Subcutaneous abdominal adipose tissue (tissue), 5 donors: ENCODE results near the gene CASP6.

Experiments used
- H3K27ac ChIP-seq: one replicate; pipeline ENCODE4 v1.7.0; 2013; ENCODE audit warnings: low read depth, mild to moderate bottlenecking, inconsistent platforms, low read length, moderate library complexity
- H3K27me3 ChIP-seq, 5 donors: one replicate each; pipeline ENCODE4 v1.7.0; 2013; ENCODE audit warnings: low read length in 5 of 5, inconsistent platforms in 1 of 5; ENCODE audit not compliant: control insufficient read depth in 5 of 5, insufficient read depth in 4 of 5
- H3K36me3 ChIP-seq, 5 donors: one replicate each; pipeline ENCODE4 v1.7.0; 2013; ENCODE audit warnings: low read length in 5 of 5; ENCODE audit not compliant: control insufficient read depth in 5 of 5, insufficient read depth in 5 of 5
- H3K4me1 ChIP-seq, 5 donors: one replicate each; pipeline ENCODE4 v1.7.0; 2013; ENCODE audit warnings: low read length in 5 of 5, mild to moderate bottlenecking in 3 of 5, moderate library complexity in 1 of 5; ENCODE audit not compliant: control insufficient read depth in 5 of 5, insufficient read depth in 5 of 5
- H3K4me3 ChIP-seq, 5 donors: one replicate each; pipeline ENCODE4 v1.7.0; 2013; ENCODE audit warnings: low read length in 5 of 5, low read depth in 1 of 5
- H3K9ac ChIP-seq, 5 donors: one replicate each; pipeline ENCODE4 v1.7.0; 2013; ENCODE audit warnings: low read length in 5 of 5, mild to moderate bottlenecking in 4 of 5, moderate library complexity in 3 of 5
- H3K9me3 ChIP-seq, 5 donors: one replicate each; pipeline ENCODE4 v1.7.0; 2013; ENCODE audit warnings: low read length in 5 of 5; ENCODE audit not compliant: control insufficient read depth in 5 of 5
- donor health status: healthy.
- donor health status: healthy.
- donor health status: healthy.
- donor health status: healthy.
- donor health status: healthy.

CASP6 gene

GRCh38 chr4:109722357-109722756 is 19.1 kb upstream of the CASP6 start:
- Histone ChIP-seq H3K27ac (no peak overlapping the region), H3K4me1 (no peaks in the 10 kb centered on the region), H3K9ac (no peak overlapping the region), H3K27me3 (no peaks in the 10 kb centered on the region), H3K9me3 (no peaks in the 10 kb centered on the region), H3K36me3 (peaks cover 0 to 3% (median 0%) of the 10 kb centered on the region in 5 donors), H3K4me3 (no peak overlapping the region)

DNA sequence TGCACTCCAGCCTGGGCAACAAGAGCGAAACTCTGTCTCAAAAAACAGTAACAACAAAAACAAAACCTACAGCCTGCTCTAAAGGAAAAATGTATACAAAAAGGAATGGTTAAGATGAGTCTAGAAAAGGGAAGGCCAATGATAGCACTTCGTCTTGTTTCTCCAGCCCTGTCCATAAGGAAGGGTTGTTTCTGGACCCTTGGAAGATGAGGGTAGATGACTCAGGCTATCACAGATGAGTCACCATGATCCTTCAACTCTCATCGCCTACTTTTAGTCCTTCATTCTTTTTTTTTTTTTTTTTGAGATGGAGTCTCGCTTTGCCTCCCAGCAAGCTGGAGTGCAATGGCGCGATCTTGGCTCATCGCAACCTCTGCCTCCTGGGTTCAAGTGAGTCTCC is 17.8 kb upstream of the CASP6 start:
- Histone ChIP-seq H3K9me3 (no peaks in the 10 kb centered on the region), H3K9ac (no peak overlapping the region), H3K36me3 (peaks cover 4 to 15% (median 11%) of the 10 kb centered on the region in 5 donors), H3K27ac (no peak overlapping the region), H3K4me3 (no peak overlapping the region), H3K4me1 (no peaks in the 10 kb centered on the region), H3K27me3 (no peaks in the 10 kb centered on the region)

GRCh38 chr4:109719604-109720003 is 16.4 kb upstream of the CASP6 start:
- Histone ChIP-seq H3K4me3 (no peak overlapping the region), H3K27me3 (no peaks in the 10 kb centered on the region), H3K4me1 (no peaks in the 10 kb centered on the region), H3K9ac (no peak overlapping the region), H3K9me3 (no peaks in the 10 kb centered on the region), H3K36me3 (peaks cover 5 to 18% (median 15%) of the 10 kb centered on the region in 5 donors), H3K27ac (no peak overlapping the region)

DNA sequence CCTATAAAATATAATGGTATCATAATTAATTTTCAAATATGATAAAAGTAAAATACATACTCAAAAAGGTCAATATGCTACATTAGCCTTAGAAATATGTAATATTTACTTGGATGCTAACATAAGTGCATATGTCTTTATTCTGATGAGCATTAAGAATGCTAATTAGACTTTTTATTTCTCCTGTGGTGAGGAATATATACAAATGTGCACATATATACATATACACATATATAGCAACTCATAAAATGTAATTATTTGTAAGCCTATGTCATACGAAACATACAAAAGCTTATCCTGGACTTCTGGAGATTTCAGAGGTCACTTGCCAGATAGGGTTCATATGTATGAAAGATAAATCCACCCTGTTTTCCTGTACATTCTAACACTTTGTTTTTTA is 15.5 kb upstream of the CASP6 start:
- no peak overlapping the region for H3K4me3 ChIP-seq
- H3K27ac ChIP-seq, result no peak overlapping the region
- peaks cover 5 to 25% (median 15%) of the 10 kb centered on the region in 5 donors for H3K36me3 ChIP-seq
- H3K27me3 ChIP-seq, result no peaks in the 10 kb centered on the region
- no peak overlapping the region for H3K9ac ChIP-seq
- H3K4me1 ChIP-seq, result peaks cover 0 to 5% (median 0%) of the 10 kb centered on the region in 5 donors
- H3K9me3 ChIP-seq, result no peaks in the 10 kb centered on the region

- Histone ChIP-seq H3K9ac (no peak overlapping the region), H3K4me1 (peaks cover 0 to 5% (median 0%) of the 10 kb centered on the region in 5 donors), H3K4me3 (no peak overlapping the region), H3K9me3 (no peaks in the 10 kb centered on the region), H3K27me3 (no peaks in the 10 kb centered on the region), H3K27ac (no peak overlapping the region), H3K36me3 (peaks cover 13 to 34% (median 28%) of the 10 kb centered on the region in 5 donors)
Measured at GRCh38 chr4:109713500-109713899, 10.3 kb upstream of the CASP6 start.

- Histone ChIP-seq H3K27me3 (no peaks in the 10 kb centered on the region), H3K36me3 (peaks cover 8 to 18% (median 11%) of the 10 kb centered on the region in 5 donors), H3K27ac (no peak overlapping the region), H3K9me3 (no peaks in the 10 kb centered on the region), H3K4me1 (peaks cover 0 to 5% (median 4%) of the 10 kb centered on the region in 5 donors), H3K4me3 (no peak overlapping the region), H3K9ac (no peak overlapping the region)
Measured at GRCh38 chr4:109708990-109709389, 5.7 kb upstream of the CASP6 start.

GRCh38 chr4:109708435-109708834 is 5.2 kb upstream of the CASP6 start:
- H3K4me1 ChIP-seq, result peaks cover 0 to 11% (median 10%) of the 10 kb centered on the region in 5 donors
- H3K36me3 ChIP-seq, result peaks cover 6 to 15% (median 8%) of the 10 kb centered on the region in 5 donors
- no peak overlapping the region for H3K27ac ChIP-seq
- no peak overlapping the region for H3K4me3 ChIP-seq
- no peak overlapping the region for H3K9ac ChIP-seq
- no peaks in the 10 kb centered on the region for H3K9me3 ChIP-seq
- no peaks in the 10 kb centered on the region for H3K27me3 ChIP-seq

GRCh38 chr4:109703664-109704361 is 568 bp upstream of the CASP6 start:
- Histone ChIP-seq H3K27me3 (no peaks in the 10 kb centered on the region), H3K4me3 (peak overlapping the region; percentile 66 to 93 (median 88)), H3K9me3 (no peaks in the 10 kb centered on the region), H3K9ac (peak overlapping the region; percentile 7 to 78 (median 75)), H3K36me3 (peaks cover 0 to 5% (median 0%) of the 10 kb centered on the region in 5 donors), H3K4me1 (peaks cover 0 to 26% (median 21%) of the 10 kb centered on the region in 5 donors), H3K27ac (peak overlapping the region; percentile 73)

DNA sequence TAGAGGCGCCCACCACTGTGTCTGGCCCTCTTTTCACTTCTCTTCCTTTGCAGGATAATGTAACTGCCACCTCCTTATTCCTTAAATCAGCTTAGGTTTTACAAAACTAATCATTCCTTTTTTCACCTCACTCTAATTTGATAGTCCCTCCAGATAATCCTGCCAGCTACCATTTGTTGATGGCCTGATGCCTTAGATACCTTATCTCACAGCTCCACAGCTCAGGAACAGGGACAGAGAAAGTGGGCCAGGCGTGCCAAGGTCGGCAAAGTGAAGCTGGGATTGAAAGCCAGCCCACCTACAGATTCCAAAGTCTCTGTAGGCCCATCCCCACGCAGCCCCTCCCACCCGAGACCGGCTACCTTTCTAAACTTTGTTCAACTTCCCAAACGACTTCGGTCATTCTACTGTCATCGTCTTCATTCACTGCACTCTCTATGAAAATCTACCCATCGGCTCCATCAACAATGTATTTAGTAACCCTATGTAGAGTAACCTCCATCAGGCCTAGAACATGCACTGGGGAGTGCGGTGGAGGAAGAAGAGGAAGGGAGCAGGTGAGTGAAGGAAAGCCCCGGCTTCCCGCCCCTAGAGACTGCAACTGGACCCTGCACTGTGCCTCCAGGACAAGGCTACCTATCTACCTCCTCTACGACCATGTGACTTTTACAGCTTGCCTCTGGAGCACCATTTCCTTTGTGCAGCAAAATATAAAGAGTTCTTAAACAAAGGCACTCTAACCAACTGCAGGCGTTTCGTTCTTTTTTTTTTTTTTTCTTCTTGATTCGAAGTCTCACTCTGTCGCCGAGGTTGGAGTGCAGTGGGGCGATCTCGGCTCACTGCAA is 1.5 kb downstream of the CASP6 start:
- Histone ChIP-seq H3K9me3 (no peaks in the 10 kb centered on the region), H3K27ac (peak overlapping the region; percentile 73), H3K36me3 (peaks cover 0 to 7% (median 4%) of the 10 kb centered on the region in 5 donors), H3K27me3 (no peaks in the 10 kb centered on the region), H3K9ac (peak overlapping the region; percentile 44 to 81 (median 68)), H3K4me1 (peaks cover 0 to 26% (median 21%) of the 10 kb centered on the region in 5 donors), H3K4me3 (peak overlapping the region; percentile 71 to 93 (median 88))
